Measurements from ENCODE around the gene LRFN2. TPM values are rescaled to one million over a fixed set of nuclear protein-coding genes. Genes with fewer than 3 reads are reported as not detected.

LRFN2 gene
- total and polyA plus RNA-seq, 2 experiments from 2014 or later, result 0.29 to 2.5 TPM

DNA sequence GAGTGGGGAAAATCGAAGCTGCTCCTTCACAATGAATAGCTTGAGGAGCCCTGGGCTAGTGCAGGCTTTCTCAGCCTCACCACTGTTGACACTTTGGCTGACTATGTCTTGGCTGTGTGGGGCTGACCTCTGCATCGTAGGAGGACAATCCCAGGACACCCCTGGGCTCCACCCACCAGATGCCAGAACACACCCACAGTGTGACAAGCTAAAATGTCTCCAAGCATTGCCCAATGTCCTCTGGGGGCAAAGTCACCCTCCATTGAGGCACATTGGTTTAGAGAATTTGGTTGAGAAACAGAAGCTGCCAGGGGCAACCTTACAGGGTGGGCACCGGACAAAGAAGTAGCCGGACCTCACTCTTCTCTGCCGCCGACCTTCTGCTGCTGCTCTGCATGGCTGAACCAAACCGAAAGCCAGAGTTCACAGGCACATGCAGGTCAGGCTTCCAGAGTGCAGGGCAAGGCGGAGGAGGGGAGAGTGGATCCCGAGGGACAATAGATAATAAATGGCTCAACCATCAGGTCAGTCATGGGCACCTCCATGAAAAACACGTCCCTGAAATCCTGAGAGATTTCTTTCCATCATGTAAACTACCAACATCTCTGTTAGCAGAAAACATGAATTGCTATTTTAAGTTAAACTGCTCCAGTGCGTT lies 189.0 kb downstream of the LRFN2 start:
- Histone ChIP-seq H3K36me3 (ENCODE audit: insufficient read depth) (no peaks in the 10 kb centered on the region), H3K27ac (ENCODE audit: low read depth) (no peak overlapping the region), H3K4me2 (no peak overlapping the region), H3K4me3 (no peak overlapping the region), H3K4me1 (ENCODE audit: insufficient read depth) (no peaks in the 10 kb centered on the region), H2AFZ (no peak overlapping the region), H3K27me3 (ENCODE audit: insufficient read depth) (no peaks in the 10 kb centered on the region), H3F3A (replicated peaks; ENCODE audit: low read depth) (no peaks in the 10 kb centered on the region), H3K9me2 (ENCODE audit: insufficient read depth) (no peaks in the 10 kb centered on the region), H3K79me2 (replicated peaks; ENCODE audit: insufficient read depth) (no peaks in the 10 kb centered on the region), H4K20me1 (replicated peaks; ENCODE audit: insufficient read depth) (no peaks in the 10 kb centered on the region)
- no peak for DNase-seq (ENCODE audit: low spot score)
- Mint-ChIP-seq H3K4me1 (peaks cover 3% of the 10 kb centered on the region), H3K4me3 (no peak overlapping the region), H3K9me3 (no peaks in the 10 kb centered on the region; the same call in 1 of the 3 replicates), H3K27me3 (ENCODE audit: insufficient read depth, low read depth, poor library complexity) (no peaks in the 10 kb centered on the region), H3K27ac (no peak overlapping the region), H3K36me3 (ENCODE audit: low read depth) (no peaks in the 10 kb centered on the region)
- no peak for ATAC-seq
- TF ChIP-seq, protein P1, sequence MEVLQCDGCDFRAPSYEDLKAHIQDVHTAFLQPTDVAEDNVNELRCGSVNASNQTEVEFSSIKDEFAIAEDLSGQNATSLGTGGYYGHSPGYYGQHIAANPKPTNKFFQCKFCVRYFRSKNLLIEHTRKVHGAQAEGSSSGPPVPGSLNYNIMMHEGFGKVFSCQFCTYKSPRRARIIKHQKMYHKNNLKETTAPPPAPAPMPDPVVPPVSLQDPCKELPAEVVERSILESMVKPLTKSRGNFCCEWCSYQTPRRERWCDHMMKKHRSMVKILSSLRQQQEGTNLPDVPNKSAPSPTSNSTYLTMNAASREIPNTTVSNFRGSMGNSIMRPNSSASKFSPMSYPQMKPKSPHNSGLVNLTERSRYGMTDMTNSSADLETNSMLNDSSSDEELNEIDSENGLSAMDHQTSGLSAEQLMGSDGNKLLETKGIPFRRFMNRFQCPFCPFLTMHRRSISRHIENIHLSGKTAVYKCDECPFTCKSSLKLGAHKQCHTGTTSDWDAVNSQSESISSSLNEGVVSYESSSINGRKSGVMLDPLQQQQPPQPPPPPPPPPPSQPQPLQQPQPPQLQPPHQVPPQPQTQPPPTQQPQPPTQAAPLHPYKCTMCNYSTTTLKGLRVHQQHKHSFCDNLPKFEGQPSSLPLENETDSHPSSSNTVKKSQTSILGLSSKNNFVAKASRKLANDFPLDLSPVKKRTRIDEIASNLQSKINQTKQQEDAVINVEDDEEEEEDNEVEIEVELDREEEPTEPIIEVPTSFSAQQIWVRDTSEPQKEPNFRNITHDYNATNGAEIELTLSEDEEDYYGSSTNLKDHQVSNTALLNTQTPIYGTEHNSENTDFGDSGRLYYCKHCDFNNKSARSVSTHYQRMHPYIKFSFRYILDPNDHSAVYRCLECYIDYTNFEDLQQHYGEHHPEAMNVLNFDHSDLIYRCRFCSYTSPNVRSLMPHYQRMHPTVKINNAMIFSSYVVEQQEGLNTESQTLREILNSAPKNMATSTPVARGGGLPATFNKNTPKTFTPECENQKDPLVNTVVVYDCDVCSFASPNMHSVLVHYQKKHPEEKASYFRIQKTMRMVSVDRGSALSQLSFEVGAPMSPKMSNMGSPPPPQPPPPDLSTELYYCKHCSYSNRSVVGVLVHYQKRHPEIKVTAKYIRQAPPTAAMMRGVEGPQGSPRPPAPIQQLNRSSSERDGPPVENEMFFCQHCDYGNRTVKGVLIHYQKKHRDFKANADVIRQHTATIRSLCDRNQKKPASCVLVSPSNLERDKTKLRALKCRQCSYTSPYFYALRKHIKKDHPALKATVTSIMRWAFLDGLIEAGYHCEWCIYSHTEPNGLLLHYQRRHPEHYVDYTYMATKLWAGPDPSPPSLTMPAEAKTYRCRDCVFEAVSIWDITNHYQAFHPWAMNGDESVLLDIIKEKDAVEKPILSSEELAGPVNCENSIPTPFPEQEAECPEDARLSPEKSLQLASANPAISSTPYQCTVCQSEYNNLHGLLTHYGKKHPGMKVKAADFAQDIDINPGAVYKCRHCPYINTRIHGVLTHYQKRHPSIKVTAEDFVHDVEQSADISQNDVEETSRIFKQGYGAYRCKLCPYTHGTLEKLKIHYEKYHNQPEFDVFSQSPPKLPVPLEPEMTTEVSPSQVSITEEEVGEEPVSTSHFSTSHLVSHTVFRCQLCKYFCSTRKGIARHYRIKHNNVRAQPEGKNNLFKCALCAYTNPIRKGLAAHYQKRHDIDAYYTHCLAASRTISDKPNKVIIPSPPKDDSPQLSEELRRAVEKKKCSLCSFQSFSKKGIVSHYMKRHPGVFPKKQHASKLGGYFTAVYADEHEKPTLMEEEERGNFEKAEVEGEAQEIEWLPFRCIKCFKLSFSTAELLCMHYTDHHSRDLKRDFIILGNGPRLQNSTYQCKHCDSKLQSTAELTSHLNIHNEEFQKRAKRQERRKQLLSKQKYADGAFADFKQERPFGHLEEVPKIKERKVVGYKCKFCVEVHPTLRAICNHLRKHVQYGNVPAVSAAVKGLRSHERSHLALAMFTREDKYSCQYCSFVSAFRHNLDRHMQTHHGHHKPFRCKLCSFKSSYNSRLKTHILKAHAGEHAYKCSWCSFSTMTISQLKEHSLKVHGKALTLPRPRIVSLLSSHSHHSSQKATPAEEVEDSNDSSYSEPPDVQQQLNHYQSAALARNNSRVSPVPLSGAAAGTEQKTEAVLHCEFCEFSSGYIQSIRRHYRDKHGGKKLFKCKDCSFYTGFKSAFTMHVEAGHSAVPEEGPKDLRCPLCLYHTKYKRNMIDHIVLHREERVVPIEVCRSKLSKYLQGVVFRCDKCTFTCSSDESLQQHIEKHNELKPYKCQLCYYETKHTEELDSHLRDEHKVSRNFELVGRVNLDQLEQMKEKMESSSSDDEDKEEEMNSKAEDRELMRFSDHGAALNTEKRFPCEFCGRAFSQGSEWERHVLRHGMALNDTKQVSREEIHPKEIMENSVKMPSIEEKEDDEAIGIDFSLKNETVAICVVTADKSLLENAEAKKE (CRISPR knock-in tag; IDR thresholded peaks at IDR 0.05), result no peak
- TF ChIP-seq POLR2AphosphoS5 (IDR thresholded peaks at IDR 0.05; ENCODE audit: low read depth) (no peak), CREB1 (CRISPR knock-in tag; IDR thresholded peaks at IDR 0.05; ENCODE audit: low read depth) (no peak), NANOG (IDR thresholded peaks at IDR 0.05; ENCODE audit: borderline replicate concordance) (no peak), ZNF114 (CRISPR knock-in tag; IDR thresholded peaks at IDR 0.05) (no peak), EZH2phosphoT487 (IDR thresholded peaks at IDR 0.05; ENCODE audit: unreplicated experiment) (no peak), STAT1 (IDR thresholded peaks at IDR 0.05; ENCODE audit: unreplicated experiment) (no peak), JUNB (IDR thresholded peaks at IDR 0.05; ENCODE audit: unreplicated experiment) (no peak), ZNF331 (CRISPR knock-in tag; IDR thresholded peaks at IDR 0.05; ENCODE audit: low read depth) (no peak), EZH2 (IDR thresholded peaks at IDR 0.05; ENCODE audit: low read depth, unreplicated experiment) (no peak)
- TF ChIP-seq, protein P2, sequence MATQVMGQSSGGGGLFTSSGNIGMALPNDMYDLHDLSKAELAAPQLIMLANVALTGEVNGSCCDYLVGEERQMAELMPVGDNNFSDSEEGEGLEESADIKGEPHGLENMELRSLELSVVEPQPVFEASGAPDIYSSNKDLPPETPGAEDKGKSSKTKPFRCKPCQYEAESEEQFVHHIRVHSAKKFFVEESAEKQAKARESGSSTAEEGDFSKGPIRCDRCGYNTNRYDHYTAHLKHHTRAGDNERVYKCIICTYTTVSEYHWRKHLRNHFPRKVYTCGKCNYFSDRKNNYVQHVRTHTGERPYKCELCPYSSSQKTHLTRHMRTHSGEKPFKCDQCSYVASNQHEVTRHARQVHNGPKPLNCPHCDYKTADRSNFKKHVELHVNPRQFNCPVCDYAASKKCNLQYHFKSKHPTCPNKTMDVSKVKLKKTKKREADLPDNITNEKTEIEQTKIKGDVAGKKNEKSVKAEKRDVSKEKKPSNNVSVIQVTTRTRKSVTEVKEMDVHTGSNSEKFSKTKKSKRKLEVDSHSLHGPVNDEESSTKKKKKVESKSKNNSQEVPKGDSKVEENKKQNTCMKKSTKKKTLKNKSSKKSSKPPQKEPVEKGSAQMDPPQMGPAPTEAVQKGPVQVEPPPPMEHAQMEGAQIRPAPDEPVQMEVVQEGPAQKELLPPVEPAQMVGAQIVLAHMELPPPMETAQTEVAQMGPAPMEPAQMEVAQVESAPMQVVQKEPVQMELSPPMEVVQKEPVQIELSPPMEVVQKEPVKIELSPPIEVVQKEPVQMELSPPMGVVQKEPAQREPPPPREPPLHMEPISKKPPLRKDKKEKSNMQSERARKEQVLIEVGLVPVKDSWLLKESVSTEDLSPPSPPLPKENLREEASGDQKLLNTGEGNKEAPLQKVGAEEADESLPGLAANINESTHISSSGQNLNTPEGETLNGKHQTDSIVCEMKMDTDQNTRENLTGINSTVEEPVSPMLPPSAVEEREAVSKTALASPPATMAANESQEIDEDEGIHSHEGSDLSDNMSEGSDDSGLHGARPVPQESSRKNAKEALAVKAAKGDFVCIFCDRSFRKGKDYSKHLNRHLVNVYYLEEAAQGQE (IDR thresholded peaks at IDR 0.05; ENCODE audit: unreplicated experiment), result no peak
- TF ChIP-seq, protein P3, sequence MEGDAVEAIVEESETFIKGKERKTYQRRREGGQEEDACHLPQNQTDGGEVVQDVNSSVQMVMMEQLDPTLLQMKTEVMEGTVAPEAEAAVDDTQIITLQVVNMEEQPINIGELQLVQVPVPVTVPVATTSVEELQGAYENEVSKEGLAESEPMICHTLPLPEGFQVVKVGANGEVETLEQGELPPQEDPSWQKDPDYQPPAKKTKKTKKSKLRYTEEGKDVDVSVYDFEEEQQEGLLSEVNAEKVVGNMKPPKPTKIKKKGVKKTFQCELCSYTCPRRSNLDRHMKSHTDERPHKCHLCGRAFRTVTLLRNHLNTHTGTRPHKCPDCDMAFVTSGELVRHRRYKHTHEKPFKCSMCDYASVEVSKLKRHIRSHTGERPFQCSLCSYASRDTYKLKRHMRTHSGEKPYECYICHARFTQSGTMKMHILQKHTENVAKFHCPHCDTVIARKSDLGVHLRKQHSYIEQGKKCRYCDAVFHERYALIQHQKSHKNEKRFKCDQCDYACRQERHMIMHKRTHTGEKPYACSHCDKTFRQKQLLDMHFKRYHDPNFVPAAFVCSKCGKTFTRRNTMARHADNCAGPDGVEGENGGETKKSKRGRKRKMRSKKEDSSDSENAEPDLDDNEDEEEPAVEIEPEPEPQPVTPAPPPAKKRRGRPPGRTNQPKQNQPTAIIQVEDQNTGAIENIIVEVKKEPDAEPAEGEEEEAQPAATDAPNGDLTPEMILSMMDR (conservative IDR thresholded peaks at IDR 0.05; ENCODE audit: low read depth in 2 of 2), result no peak
- TF ChIP-seq, protein P4, sequence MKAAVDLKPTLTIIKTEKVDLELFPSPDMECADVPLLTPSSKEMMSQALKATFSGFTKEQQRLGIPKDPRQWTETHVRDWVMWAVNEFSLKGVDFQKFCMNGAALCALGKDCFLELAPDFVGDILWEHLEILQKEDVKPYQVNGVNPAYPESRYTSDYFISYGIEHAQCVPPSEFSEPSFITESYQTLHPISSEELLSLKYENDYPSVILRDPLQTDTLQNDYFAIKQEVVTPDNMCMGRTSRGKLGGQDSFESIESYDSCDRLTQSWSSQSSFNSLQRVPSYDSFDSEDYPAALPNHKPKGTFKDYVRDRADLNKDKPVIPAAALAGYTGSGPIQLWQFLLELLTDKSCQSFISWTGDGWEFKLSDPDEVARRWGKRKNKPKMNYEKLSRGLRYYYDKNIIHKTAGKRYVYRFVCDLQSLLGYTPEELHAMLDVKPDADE (IDR thresholded peaks at IDR 0.05), result no peak

Data from GM23338 (cell line).